Left forelimb (tissue), 1 donor: Measurements from ENCODE around the gene ARID2.

Experiments used
- DNase-seq: peaks from one replicate; pipeline ENCODE4 v3.0.0-alpha.2; 2018; ENCODE audit warnings: low spot score

ARID2 gene

DNA sequence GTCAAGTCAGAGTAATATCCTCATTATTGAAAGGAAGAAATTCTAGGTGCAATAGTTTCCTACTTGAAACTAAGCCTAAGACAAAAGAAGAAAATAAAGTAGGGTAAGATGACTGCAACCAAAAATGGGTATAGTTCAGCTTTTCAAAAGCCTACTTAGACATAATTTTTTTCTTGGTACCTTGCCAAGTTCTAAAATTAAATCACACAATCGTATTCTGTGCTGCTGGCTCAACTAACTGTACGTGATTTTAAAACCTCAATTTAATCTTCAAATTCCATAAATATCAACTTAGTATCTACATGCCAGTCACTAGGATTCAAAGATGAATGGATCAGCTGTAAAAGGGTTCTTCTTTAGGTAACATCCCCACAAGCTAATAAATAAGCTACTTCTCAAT is 204.0 kb downstream of the ARID2 start:
- DNase-seq = no peak

- no peak for DNase-seq
Measured at GRCh38 chr12:45934956-45935355, 205.4 kb downstream of the ARID2 start.

DNA sequence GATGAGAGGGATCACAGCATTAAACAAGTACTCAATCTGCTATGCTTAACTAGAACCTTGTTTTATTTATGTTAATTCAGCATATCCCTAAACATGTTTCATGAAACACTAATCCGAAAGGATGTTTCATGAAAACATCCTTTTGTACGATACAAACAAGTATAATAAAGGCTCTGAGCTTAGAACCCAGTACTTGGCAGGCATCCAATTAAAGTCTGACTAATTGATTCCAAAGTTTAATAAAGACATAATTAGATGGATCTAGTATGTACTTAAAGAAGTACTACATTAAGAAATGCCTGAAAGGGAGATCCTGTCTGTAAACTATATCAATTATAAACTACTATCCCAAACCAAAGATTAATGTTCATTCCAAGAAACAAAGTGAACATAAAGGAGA is 209.1 kb downstream of the ARID2 start:
- DNase-seq = no peak

DNA sequence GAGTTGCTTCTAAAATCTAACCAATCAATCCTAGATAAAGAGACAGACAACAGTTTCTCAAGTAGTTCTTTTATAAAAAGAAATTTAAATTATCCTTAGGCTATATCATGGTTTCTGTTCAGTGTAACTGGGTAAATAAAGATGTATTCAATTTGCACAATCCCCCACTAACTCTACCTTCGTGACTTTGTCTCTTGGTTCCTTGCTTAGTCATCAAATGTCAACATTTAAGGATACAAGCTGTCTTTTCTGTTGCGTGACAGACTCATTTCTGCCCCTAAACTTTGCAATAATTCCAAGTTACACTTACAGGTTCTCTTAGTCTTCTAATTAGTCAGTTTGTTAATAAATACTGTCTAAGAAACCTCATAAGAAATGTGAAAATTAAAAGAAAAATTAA is 210.3 kb downstream of the ARID2 start:
- no peak for DNase-seq

DNA sequence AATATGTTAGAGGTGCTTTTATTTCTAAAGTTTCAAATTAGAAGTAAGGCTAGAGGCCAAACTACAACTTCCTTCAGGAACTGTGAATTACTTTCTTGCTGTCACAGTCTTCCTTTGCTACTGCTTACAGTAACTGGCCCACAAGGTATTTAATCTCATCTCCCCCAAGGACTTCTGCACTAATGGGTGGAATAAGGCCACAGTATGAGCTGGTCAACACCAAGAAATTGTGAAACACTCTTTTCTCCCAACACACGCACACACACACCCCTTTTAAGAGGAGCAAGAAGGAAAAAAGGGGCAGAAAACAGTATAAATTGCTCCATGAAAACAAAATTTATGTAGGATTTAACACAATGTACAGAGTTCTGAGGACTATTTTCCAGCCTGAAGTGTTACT is 215.3 kb downstream of the ARID2 start:
- no peak for DNase-seq

- DNase-seq = no peak
Measured at GRCh38 chr12:45946435-45946834, 216.9 kb downstream of the ARID2 start.

- DNase-seq = no peak
Measured at GRCh38 chr12:45948546-45948945, 219.0 kb downstream of the ARID2 start.
